Measurements from ENCODE around the gene NANOS2.
"Not testable (repeated sequence)": the region's sequence is repeated elsewhere in the genome, so short reads cannot be mapped to it uniquely, and the experiment has no call there.

The NANOS2 gene

GRCh38 chr19:45873219-45873772 is 41.3 kb downstream of the NANOS2 start:
- DNase-seq: no peak

- no peak for DNase-seq
These were observed 42.3 kb downstream of the NANOS2 start for GRCh38 chr19:45872095-45872919.

- no peak for DNase-seq
These were observed 43.8 kb downstream of the NANOS2 start for GRCh38 chr19:45870798-45871197.

DNA sequence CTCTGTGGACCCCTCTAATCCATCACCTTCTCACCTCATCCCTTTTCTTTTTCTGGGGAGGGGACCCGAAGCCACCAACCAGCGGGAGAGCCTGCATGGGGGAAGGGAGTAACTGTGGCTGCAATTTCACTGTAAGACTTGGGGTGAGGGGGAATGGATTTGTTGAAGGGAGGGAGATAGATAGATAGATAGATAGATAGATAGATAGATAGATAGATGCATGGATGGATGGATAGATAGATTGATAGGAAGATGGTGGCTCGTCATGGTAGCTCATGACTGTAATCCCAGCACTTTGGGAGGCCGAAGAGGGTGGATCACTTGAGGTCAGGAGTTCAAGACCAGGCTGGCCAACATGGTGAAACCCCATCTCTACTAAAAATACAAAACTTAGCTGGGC is 47.3 kb downstream of the NANOS2 start:
- DNase-seq: not testable (repeated sequence)

DNA sequence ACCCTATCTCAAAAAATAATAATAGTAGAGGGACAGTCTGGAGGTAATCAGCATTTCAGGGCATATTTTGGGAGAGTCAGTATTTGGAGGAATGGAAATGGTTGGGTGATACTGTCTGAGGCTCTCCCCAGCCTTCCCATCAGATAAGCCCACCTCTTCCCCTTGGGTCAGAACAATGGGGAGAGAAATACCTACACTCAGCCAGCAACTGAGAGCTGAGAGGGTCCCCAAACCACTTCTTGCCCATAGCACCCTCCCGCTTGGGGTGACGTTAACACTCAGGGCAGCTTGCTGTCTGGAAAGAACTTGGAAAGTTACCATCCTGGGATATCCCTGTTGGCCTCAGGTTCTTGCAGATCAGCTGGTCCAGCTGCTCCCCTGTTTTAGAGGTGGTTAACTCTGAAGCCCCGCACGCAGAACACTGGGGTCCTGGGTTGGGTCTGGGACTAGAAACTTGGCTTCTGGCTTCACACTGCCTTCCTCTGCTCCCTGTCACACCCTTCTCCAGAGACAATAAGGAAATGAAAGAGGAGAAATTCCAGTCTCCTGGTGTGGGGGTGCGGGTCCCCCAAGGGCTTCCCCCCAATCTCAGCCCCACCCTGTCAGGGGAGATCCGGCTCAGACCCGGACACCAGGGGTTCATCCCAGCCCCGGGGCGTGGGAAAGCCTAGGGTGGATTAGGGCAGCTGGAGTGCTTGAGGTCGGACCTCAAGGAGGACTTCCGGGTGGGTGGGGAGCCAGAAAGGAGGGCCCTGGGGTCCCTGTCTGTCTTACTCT is 48.0 kb downstream of the NANOS2 start:
- DNase-seq: no peak

DNA sequence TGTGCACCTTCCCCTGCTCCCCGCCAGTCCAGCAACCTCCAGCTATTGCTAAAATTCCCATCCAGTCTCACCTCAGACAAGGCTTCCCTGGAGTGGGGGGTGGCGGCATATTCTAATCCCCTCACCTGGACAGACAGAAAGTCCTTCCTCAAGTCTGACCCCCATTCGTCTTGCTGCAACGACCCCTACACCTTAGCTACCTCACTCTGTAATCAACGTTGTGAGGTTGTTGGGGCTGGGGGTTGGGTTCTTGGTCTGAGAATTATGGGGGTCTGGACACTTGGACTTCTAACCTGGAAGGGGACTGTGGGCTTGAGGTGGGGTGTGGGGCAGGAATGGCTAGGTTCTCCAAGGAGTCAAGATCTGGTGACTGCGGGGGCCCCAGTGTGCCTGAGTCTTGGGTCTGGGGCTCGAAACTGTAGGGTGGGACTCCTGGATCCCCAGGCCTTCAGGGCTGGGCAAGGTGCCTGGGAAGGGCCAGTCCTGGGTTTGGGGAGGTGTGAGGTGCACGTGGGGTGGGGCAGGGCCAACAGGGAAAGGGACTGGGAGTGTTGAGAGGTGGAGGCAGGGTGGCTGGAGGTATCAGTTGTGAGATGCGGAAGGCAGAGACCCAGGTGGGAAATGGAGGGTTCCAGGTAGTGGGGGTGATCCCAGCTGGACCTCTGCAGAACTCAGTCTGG is 49.2 kb downstream of the NANOS2 start:
- no peak for DNase-seq

- DNase-seq: no peak
These were observed 49.9 kb downstream of the NANOS2 start for GRCh38 chr19:45864629-45865082.

GRCh38 chr19:45863840-45864628 is 50.5 kb downstream of the NANOS2 start, which contains the start of gene FOXA3:
FOXA3 (plus strand) TSS chr19:45864326; CDS start chr19:45864457, 131 bp downstream.
- peak; percentile 49 for DNase-seq

DNA sequence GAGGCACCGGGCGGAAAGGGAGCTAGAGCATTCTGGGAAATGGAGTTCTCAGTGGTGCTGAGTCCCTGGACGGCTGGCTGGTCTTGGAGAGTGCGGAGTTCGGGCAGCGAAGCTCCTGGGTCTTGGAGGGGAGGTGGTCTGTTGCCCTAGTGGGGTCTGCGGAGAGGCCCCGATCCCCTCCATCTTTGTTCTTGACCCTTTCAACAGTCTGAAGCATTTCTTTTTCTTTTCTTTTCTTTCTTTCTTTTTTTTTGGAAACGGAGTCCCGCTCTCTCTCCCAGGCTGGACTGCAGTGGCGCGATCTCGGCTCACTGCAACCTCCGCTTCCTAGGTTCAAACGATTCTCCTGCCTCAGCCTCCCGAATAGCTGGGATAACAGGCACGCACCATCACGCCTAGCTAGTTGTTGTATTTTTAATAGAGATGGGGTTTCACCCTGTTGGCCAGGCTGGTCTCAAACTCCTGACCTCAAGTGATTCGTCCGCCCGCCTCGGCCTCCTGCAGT is 51.2 kb downstream of the NANOS2 start:
- DNase-seq: no peak
